ENCODE data around the gene KCNK10. TPM values are rescaled to one million over a fixed set of nuclear protein-coding genes. Genes with fewer than 3 reads are reported as not detected.
A peak's percentile ranks its signal among the peaks of the same experiment; 100 is the strongest.

KCNK10 gene
- total RNA-seq, 1 experiment from 2014 or later: 0.07 TPM

- peak; percentile 11 for DNase-seq (ENCODE audit: extremely low read depth, low read depth)
These were observed 89.2 kb downstream of the KCNK10 start for GRCh38 chr14:88233915-88234314.

DNA sequence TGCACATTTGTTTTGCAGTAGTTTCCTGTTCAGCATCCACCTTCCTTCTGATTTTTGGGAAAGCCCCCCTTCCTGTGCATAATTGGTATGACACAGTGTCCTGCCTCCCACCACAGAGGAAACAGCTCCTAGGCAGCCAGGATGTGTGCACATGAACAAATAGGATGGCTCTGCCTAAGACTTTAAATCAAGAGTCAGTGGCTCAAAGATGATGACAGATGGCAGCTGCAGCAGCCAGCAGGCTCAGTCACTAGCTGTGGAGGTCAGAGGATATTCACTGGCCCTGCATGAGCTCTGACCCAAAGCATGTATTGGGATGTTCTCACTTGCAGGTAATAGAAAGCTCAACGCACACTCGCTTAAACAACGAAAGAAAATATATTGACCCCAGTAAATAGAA is 90.3 kb downstream of the KCNK10 start:
- no peak for DNase-seq (ENCODE audit: extremely low read depth, low read depth)

DNA sequence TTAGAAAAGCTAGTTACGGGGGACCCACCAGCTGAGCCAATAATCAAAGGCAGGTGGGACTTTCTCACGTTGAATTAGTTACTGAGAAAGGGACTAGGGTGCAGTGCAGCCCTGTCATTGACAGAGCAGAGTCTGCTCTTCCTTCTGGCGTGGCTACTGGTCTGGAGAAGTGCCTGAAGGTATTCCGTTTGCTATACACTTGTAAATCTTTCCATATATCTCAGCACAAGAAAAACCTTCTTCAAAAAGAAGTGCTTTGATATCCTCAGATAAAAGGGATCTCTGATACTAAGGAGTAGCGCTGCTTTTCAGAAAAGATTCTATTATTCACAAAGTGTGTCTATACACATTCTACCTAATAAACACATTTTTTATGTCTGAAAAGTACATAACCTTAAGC is 91.5 kb downstream of the KCNK10 start:
- no peak for DNase-seq (ENCODE audit: extremely low read depth, low read depth)

- DNase-seq (ENCODE audit: extremely low read depth, low read depth): no peak
These were observed 93.6 kb downstream of the KCNK10 start for GRCh38 chr14:88229428-88229827.

DNA sequence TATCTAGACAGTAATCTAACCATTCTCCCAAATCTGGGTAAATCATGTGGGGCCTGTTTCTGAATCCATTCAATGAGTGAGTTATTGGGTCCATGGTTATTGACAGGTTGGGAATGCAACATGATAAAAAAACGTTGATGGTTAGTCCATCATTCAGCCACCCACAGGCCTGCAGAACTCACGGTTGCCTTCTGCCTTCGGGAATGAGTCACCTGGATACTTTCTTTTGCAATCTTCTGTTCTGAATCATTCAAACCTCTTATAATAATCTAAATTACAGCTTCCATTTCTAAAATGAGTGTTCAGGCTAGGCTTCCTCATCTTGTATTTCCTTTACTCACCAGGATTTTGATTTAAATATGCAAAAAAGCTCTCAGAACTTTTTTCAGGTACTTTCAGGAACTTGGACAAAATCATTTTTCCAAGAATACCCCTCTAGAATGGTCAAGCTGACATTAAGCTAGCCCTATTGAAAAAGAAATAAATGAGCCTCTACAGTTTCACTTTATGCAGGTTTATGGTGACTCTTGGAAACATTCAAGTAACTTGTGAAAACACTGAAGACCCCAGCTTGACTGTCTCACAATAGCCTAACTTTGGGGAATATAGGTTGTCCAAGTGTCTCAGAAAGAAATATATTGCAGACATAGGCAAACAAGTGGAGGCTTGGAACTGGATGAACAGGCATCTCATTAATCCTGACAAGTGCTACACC is 94.4 kb downstream of the KCNK10 start:
- DNase-seq (ENCODE audit: extremely low read depth, low read depth): no peak

- no peak for DNase-seq (ENCODE audit: extremely low read depth, low read depth)
These were observed 95.4 kb downstream of the KCNK10 start for GRCh38 chr14:88227693-88228092.

- no peak for DNase-seq (ENCODE audit: extremely low read depth, low read depth)
These were observed 97.3 kb downstream of the KCNK10 start for GRCh38 chr14:88225721-88226120.

DNA sequence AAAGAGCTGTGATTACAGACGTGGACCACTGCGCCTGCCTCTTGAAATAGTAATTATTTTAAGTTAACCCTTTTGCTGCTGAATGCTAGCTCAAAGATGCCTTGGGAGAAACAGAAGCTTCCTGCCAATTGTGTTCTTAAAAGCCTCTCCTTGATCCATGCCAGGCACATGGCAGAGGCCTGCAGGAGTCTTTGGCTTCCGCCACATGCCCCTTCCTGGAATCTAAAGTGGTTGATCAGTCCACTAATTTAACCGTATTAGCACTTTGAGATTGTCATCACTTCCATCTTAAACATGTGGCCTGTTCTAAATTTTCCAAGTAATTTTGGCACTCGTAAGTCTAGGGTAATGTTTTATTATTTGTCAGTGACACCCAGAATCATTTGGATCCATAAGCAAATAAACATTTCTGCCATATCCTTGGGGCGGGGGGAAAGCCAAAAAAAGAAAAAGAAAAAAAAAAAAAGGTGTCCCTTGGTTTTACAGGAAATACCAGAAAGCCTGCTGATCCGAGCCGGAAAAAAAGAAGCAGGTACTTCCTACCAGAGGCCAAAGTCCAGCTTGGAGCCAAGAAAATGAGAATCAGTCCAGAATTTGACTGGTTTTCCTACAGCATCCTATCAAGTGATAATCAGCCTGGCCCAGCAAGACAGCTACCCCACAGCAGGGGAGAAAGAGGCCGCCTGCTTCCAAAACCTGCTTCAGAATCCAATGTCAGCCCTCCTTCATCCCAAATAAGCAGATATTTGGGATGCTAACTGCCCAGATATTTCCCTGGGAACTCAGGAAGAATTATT is 104.8 kb downstream of the KCNK10 start:
- DNase-seq (ENCODE audit: extremely low read depth, low read depth): no peak

DNA sequence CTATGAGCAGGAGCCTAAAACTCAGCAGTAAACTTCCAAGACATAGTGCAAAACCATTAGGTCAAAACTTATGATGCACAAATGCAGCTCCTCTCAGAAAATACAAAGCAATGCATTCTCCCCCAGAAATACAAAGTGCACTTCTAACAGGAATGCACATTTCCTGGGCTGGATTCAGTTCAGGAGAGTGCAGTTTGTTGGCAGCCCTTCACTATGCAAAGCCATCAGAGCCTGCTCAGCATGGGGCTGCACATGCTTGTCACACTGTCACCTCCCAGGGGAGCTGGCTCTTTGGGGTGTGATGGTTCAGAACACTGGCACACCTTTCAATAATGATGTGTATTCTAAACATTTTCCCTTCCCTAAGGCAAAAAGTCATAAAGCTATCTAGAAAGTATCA is 110.4 kb downstream of the KCNK10 start:
- no peak for DNase-seq (ENCODE audit: extremely low read depth, low read depth)

DNA sequence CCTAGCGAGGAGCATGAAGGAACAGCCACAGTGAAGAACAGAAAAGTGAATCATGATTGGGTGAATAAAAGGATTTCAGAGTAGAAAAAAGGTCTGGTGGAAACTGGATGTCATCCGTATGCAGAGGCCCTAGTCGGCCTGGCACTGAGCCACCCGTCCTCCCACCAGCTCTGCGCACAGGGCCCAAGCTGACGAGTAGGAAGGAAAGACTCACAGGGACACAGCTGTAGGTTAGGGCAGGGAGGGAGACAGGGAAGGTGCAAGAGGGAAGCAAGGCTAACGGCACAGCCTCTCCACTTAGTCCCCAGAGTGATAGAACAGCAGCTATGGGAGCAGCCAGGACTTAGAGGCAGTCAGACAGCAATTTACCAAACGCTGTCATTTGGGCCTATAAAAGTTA is 112.6 kb downstream of the KCNK10 start:
- no peak for DNase-seq (ENCODE audit: extremely low read depth, low read depth)

GRCh38 chr14:88209273-88209672 is 113.8 kb downstream of the KCNK10 start:
- no peak for DNase-seq (ENCODE audit: extremely low read depth, low read depth)

GRCh38 chr14:88208858-88209257 is 114.2 kb downstream of the KCNK10 start:
- DNase-seq (ENCODE audit: extremely low read depth, low read depth): no peak

DNA sequence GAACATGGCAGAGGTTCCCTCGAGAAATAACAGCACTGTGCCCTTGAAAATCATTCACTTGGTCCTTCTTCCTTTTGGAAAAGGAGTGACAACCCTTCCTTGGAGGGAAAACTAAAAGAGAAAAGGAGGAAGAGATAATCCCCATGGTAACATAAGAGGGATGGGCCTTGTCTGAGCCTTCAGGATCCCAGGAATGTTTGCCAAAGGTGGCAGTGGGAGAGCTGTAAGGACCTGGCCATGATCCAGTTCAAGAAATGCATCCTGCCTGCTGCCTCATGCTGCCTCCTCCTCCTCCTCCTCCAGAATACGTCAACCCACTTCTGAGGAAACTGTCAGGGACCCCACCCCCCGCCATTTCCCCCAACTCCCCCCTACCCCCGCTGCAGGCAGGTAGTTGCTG is 118.8 kb downstream of the KCNK10 start:
- no peak for DNase-seq (ENCODE audit: extremely low read depth, low read depth)

DNA sequence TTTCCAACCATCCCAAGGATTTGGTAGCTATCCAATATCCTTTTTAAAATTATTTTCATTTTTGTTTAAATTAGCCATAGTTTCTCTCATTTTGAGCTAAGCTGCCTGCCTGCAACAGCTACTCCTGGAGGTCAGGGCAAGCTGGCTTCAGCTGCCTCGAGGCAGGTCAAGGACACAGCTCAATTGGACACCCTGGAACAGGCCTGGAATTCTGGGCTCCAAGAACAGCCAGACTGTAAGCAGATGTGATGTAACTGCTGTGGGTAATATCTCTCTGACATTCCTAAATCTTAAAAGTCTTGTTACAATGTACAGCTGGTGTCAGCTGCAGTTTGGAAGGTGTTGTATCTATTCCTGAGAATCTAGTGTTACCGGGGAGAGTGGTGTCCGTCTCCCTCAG is 119.8 kb downstream of the KCNK10 start:
- no peak for DNase-seq (ENCODE audit: extremely low read depth, low read depth)

DNA sequence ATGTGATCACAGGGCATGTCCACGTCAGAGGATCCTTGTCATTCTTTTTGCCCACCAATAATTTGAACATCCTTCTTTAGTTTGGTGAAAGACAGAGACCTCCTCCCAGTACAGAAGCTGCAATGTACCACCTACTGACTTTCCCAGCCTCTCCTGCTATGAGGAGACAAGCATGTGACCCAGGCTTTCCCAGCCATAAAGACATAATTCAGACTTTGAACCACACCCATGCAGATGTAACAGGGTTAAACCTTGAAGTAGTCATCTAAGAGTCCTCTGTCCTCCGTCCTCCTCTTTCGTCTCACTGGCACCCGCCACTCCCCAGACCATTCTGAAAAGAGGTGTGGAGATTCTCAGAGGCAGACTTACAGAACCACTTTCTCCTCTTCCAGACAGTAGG is 120.8 kb downstream of the KCNK10 start:
- no peak for DNase-seq (ENCODE audit: extremely low read depth, low read depth)

DNA sequence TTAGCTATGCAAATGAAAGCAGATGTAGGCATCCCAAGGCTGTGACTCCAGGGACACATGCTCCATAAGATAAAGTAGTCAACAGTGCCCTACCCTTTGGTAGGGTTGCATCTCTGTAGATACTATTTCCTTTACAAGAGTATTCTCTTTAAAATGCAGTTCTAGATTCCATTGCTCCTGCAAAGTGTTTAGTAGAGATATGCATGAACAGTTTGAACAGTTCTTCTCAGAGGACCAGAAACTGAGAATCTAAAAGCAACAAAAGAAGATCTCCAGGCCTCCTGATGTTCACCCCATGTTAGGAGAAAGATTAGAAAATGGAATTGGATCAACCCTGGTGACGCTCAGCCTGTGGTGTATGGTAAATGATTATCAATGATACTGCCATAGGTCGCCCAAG is 121.2 kb downstream of the KCNK10 start:
- DNase-seq (ENCODE audit: extremely low read depth, low read depth): no peak

DNA sequence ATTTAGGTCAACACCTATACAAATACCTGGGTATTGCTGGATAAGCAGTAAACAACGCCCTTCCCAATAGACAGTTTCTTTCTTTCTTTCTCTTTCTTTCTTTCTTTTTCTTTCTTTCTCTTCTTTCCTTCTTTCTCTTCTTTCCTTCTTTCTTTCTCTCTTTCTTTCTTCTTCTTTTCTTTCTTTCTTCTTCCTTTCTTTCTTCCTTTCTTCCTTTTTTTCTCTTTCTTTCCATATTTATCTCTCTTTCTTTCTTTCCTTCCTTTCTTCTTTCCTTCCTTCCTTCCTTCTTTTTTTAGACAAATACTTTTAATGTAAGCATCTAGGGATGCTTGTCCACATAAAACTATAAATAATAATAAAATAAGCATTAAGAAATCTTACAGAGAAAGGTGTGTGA is 123.2 kb downstream of the KCNK10 start:
- no peak for DNase-seq (ENCODE audit: extremely low read depth, low read depth)

GRCh38 chr14:88198446-88198845 is 124.6 kb downstream of the KCNK10 start:
- no peak for DNase-seq (ENCODE audit: extremely low read depth, low read depth)

DNA sequence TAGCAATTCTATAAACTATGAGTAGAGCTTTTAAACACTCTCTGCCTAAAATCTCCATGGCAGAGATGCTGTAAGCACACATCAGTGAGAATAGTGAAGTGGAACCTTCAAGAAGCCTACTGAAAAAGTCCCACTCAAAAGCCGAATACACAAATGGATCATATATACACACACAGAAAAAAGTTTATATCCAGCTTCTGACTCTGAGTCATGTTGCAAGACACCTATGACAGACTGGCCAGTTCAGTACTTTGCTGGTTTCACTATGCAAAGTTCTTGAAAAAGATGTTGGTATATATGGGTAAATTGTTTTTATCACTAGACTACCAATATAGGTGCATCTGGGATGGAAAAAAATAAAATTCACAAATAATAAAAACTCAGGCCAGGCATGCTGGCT is 126.1 kb downstream of the KCNK10 start:
- no peak for DNase-seq (ENCODE audit: extremely low read depth, low read depth)

- no peak for DNase-seq (ENCODE audit: extremely low read depth, low read depth)
These were observed 126.8 kb downstream of the KCNK10 start for GRCh38 chr14:88196116-88196890.

GRCh38 chr14:88195676-88196075 is 127.4 kb downstream of the KCNK10 start:
- DNase-seq (ENCODE audit: extremely low read depth, low read depth): no peak

DNA sequence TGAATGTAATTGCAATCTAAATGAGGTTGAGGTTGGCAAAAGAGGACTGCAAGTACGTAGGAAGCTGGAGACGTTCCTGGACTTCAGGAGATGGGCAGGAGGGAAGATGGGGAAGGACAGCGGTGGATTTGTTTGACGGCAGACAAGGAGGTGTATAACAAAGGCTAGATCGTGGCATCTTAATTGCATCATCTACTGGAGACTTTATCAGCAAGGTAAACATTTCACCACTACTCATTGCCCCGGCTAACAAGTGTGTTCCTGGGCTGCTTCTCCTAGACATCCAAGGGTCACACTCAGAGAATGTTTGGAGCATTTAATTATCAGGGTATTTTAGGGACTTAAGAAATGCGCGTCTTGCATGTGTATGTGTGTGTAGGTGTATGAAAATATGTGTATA is 128.5 kb downstream of the KCNK10 start:
- no peak for DNase-seq (ENCODE audit: extremely low read depth, low read depth)
